RKO (cell line): ENCODE data around the gene ZNF407.

Source experiments
- DNase-seq: peaks from one replicate; pipeline ENCODE4 v3.0.0-alpha.2; 2016; ENCODE audit warnings: low spot score

The ZNF407 gene

GRCh38 chr18:74631212-74631611 lies 33.5 kb downstream of the ZNF407 start:
- no peak for DNase-seq

DNA sequence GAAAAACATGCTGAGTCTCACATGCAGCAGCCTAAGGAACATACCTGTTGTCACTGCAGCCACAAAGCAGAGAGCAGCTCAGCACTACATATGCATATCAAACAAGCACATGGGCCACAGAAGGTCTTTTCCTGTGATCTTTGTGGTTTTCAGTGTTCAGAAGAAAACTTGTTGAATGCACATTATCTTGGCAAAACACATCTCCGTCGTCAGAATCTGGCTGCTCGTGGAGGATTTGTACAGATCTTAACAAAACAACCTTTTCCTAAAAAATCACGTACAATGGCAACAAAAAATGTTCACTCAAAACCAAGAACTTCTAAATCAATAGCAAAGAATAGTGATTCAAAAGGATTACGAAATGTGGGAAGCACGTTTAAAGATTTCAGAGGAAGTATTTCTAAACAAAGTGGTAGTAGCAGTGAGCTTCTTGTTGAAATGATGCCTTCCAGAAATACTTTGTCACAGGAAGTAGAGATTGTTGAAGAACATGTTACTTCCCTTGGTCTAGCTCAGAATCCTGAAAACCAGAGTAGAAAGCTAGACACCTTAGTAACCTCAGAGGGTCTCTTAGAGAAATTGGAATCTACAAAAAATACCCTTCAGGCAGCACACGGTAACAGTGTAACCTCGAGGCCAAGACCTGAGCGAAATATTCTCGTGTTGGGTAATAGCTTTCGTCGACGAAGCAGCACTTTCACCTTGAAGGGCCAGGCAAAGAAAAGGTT lies 34.1 kb downstream of the ZNF407 start:
- no peak for DNase-seq

DNA sequence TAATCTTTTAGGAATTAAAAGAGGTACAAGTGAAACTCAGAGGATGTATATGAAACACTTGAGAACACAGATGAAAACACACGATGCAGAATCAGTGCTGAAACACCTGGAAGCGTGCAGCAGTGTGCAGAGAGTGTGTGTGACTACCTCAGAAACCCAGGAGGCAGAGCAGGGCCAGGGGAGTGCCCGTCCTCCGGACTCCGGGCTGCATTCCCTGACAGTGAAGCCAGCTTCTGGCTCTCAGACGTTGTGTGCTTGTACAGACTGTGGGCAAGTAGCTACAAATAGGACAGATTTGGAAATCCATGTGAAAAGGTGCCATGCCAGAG lies 34.6 kb downstream of the ZNF407 start:
- DNase-seq: no peak

DNA sequence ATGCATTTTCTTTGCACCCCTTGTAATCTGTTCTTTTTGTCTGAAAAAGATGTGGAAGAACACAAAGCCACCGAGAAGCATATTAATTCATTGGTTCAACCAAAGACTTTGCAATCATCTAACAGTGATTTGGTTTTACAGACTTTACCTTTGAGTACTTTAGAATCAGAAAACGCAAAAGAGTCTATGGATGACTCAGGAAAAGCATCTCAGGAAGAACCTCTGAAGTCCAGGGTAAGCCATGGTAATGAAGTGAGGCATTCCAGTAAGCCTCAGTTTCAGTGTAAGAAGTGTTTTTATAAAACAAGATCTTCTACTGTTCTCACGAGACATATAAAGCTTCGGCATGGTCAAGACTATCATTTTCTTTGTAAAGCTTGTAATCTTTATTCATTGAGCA lies 35.2 kb downstream of the ZNF407 start:
- DNase-seq: no peak

DNA sequence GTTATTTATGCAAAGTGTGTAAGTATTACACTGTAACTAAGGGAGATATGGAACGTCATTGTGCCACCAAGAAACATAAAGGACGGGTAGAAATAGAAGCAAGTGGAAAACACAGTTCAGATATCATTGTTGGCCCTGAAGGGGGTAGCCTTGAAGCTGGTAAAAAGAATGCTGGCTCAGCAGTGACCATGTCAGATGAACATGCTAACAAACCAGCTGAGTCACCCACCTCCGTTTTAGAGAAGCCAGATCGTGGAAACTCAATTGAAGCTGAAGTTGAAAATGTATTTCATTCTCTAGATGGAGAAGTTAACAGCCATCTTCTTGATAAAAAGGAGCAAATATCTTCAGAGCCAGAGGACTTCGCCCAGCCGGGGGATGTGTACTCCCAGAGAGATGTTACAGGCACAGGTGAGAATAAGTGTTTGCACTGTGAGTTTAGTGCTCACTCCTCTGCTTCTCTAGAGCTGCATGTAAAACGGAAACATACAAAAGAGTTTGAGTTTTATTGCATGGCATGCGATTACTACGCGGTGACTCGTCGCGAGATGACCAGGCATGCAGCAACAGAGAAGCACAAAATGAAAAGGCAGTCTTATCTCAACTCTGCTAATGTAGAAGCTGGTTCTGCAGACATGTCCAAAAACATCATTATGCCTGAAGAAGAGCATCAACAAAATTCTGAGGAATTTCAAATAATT lies 36.1 kb downstream of the ZNF407 start:
- DNase-seq: peak; percentile 8

GRCh38 chr18:74635224-74635975 lies 37.7 kb downstream of the ZNF407 start:
- no peak for DNase-seq

DNA sequence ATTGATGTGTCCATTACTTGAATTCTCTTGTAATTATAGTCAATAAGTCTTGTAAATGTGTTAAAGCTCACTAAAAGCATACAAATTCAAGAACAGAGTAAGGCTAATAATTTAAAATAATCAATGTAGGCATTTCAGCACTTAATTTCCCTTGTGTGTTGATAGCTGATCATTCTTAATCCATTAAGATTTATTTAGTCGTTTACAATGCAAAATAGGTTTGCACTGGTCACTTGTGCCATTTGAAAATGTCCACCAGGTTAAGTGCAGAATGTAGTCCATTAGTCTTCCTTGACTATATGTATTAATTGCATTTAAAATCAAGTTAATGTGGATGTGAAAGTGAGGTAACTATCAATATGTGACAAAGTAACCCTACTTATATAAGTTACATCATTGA lies 39.4 kb downstream of the ZNF407 start:
- no peak for DNase-seq

GRCh38 chr18:74638210-74638609 lies 40.5 kb downstream of the ZNF407 start:
- no peak for DNase-seq

DNA sequence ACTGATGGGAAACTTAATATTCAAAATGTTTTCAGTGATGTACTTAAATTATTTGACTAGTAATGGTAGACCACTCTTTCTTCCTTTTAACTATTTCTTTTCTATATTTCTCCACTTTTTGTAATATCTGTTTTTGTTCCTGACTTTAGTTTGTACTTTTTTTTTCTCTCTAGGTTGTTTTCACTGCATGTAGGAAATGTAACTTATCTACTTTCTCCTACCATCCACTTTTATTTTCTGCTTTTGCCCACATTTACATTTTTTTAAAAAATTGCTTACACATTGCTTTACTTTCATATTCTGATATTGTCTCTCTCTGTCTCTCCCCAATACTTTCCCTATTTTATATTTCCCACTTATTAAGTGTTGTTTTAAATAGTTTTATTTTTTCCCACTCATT lies 47.0 kb downstream of the ZNF407 start:
- DNase-seq: no peak

GRCh38 chr18:74645679-74646078 lies 48.0 kb downstream of the ZNF407 start:
- DNase-seq: no peak

- no peak for DNase-seq
Observed at GRCh38 chr18:74651327-74652128, 53.9 kb downstream of the ZNF407 start.

GRCh38 chr18:74652392-74652988 lies 54.8 kb downstream of the ZNF407 start:
- peak; percentile 65 for DNase-seq

- DNase-seq: peak; percentile 63
Observed at GRCh38 chr18:74654638-74655037, 57.0 kb downstream of the ZNF407 start.

DNA sequence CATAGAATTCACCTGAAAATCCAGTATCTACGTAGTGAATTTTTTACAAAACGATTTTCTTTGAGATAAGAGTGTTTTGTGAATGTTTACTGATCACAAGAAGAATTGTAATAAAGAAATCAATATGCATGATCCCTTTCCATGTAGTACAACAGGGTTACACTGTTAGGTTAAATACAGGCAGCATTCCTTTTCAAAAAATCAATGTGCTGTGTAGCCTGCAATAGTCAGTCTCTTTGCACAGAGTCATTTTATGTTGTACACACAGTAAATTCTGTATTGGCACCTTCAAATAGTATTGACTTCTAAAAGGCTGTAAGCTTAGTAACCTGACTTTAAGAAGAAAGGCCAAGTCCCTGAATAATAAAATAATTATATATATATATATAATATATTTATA lies 63.3 kb downstream of the ZNF407 start:
- no peak for DNase-seq

DNA sequence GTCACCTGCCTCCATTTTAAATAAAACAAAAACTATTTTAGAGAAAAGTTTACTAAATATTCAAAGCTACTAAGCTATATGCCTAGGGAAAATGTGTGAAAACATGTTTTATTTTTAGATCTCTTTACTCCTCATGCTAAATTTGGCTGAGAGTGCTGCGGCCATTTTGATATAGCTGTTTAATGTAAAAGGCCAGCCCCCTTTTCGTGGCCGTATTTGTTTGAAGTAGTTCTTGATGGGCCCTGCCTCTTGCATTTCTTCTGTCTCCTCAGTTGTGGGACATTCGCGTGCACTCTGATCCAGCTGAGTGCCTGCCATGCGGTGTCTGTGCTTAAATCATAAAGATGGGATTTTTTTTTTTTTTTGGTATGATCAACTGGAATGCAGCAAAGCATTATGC lies 64.0 kb downstream of the ZNF407 start:
- DNase-seq: no peak

- DNase-seq: no peak
Observed at GRCh38 chr18:74662622-74663021, 65.0 kb downstream of the ZNF407 start.

GRCh38 chr18:74665346-74665745 lies 67.7 kb downstream of the ZNF407 start:
- no peak for DNase-seq

DNA sequence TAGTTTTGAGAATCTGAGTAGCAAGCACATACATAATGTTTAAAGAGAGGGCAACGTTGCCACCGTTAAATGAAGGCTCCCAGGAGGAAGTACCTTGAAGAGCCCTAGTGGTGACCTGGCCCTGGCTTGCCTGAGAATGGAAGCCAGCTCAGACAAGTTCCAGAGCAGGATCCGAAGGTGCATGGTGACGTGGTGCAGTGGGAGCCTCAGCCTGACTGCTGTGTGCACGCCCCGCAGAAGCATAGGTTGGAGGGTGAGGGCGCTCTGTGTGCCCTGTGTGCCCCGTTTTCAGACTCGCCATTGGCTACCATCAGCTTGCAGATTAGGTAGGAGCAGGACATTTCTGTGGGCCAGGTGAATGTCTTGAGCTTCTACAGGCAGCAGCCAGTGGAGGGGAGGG lies 68.2 kb downstream of the ZNF407 start:
- DNase-seq: no peak

GRCh38 chr18:74669136-74669798 lies 71.6 kb downstream of the ZNF407 start:
- no peak for DNase-seq

GRCh38 chr18:74672371-74672770 lies 74.7 kb downstream of the ZNF407 start:
- no peak for DNase-seq

- DNase-seq: no peak
Observed at GRCh38 chr18:74674487-74674886, 76.8 kb downstream of the ZNF407 start.
